ENCODE data around the gene MEG3.

MEG3 gene

DNA sequence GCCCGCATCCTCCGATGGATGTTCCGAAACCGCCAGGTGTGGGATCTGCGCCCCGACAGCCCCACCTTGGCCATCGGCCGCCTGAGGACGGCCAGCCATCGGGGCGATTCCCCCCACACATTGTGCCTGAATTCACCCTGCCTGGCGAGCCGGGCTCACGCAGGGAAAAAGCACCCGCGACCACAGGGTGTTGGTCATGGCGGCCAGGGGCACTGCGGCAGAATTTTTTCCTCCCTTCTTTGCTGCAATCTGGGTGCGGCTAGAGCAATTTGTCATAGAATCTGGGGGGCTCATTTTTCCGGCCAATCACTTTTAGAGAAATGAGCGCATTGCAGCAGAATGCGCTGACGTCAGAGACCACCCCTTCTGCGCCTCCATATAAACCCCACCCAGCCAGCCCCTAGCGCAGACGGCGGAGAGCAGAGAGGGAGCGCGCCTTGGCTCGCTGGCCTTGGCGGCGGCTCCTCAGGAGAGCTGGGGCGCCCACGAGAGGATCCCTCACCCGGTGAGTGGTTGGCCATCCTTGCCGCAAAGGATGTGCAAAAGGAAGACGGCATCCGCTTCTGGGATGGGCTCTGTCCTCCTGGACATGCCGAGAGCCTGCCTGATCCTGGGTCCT, at the start of gene MEG3:
Gene MEG3, plus strand, starts transcription at position 406 of the 619 bp plus-strand sequence.
- no peak for DNase-seq (ENCODE audit: low read depth)

DNA sequence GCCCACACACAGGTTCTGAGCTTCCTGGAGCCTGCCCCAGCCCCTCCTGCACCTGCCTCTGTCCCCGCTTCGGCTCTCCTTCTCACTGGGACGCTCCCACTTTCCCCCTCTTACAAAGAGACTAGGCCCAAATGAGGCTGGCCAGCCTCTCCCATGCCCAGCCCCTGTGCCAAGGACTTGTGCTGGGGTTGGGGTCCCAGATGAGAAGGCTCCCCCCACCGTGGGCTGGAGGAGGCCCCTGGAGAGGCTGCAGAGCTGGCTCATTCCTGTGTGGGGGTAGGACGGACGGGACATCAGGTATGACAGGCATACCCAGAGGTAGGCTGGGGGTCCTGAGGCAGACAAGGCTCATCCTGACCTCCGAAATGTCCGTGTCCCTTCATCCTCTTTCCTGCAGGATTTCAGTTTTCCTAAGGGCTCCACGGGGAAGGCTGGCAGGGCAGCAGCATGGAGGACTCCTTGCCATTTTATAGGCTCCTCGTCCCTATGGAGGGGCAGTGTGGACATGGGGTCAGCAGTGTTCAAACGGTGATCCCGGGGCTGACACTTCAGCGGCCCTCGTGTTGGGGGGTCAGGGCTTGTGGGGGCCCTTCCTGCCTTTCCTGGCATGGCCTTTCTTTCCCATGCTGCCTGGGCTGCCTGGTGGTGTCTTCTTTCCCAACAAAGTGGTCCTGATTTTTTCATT, 49.1 kb upstream of the MEG3 start:
- DNase-seq (ENCODE audit: low read depth), result no peak

DNA sequence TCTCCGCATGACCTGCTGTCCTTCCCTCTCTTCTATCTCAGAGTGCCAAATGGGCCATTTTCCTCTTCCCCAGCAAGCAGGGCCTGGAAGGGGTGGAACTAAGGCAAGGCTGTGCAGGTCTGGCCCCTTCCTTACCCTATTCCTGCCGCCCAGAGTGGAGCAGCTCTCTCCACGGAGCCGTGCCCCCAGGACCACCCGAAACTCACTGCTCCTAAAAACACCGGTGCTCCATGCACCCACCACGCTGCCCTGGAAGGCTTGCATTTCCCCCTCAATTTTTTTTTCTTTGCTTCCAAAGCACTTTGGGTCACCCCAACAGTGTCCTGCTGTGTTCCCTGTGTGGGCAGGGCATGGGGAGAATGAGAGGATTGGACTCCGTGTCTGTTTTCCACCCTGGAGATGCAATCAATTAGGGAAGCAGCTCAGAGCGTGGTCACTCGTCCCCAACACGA, 48.5 kb upstream of the MEG3 start:
- DNase-seq (ENCODE audit: low read depth), result no peak

DNA sequence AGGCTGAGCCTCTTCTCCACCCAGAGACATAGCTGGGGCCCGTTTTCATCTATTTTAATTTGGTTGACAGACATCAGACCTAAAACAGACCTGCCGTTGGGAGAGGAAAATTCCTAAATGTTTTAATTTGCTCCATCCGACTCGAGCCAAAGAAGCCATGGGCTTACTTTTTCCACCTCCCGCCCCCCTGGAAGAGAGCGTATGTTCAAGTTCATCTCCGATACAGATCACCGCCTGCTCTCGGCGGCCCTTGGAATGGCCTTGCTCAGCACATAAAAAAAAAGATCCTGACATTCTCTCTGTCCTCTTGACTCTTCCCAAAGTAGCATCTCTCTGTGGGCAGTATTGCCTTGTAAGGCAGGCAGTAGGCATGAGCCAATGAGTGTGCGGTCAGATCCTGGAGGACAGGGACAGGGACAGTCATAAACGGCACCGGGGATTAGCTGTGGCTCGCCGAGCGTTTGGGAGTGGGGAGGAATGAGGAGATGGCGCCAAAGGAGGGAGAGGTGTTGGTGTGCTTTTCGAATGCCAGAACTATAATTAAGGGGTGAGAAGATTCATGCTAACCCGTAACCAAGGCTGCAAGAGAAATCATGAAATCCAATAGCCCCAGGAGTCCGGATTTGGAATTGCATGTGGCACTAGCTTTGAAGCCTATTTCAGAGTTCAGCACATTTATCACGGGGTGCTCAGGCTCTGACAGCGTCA, 47.9 kb upstream of the MEG3 start:
- DNase-seq (ENCODE audit: low read depth), result no peak

DNA sequence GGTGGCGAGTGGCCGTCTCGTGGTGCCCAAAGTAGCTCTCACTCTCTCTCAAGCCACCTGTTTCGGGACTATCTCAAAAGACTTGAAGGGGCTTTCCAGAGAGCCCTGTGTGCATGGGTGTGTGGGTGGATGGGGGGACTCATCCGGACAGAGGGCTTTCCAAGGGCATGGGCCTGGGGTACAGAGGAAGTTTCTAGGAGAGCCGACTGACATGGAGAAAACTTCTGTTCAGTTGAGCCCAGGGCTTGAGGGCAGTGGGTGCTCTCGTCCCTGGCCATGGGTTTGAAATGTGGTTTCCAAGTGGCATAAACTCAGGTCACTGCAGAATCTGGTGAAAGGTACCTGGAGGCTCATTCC, 47.4 kb upstream of the MEG3 start:
- no peak for DNase-seq (ENCODE audit: low read depth)

DNA sequence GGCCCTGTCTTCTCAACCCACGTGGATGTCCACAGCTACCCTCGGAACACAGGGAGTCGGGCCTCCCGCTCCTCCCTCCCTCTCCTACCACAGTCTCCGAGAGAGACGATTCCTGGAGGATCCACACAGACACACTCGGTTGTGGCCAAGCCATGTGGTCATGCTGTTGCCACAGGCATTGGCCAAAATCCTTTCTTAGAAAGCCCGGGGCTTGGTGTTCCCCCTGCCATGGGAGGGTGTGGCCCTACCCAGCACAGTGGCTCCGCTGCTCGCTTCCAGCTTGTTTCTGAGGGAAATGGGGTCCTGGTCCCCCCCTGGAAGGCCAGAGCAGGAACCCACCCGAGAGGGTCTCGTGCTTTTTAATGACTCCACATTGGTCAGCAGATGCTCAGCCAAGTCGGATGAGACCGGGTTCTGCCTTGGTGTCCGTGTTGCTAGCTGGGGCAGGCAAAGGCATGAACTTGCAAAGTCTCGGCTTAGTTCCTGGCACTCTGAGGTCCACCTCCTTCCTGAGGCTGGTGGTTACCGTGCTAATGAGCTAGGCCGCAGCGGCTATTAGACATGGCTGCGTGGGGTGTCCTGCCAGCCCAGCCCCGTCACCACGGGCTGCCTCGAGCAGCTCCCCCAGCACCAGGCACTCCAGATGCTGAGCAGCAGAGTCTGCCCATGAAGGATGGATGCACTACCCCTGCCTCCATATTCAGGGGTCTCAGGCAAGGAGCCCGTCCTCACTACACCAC, 46.8 kb upstream of the MEG3 start:
- no peak for DNase-seq (ENCODE audit: low read depth)

DNA sequence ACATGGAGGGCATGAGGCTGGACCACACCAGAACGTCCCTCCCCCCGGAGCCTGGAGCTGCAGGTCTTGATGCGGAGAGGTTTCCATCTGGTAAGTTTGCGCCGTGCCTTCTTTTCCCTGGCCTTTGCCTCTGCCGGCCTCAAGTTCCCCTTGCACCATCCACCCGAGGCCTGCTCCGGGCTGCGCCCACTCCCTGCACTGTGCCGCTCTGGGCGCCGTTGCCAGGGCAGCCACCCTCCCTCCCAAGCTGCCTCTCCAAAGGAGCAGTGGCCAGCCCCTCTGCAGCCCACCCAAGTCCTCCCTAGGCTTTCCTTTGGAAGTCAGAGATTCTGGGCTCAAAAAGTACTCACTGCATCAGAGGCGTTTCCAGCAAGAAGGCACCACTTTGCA, 46.2 kb upstream of the MEG3 start:
- DNase-seq (ENCODE audit: low read depth), result no peak

DNA sequence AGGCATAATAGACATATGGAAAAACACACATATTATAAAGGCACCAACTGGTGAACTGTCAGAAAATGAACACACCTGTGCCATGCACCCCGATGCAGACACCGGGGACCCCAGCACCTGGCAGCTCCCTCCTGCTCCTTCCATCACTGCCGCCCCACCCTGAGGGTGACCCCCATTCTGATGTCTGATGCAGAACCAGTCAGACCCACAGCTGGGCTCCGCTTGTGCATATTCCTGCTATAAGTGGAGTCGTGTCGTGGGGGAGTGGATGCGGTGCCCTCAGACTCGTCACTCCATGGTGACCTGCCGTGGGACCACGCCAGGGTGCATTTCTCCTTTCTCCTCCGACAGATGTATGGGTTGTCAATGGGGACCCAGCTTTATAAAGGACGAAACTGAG, 45.7 kb upstream of the MEG3 start:
- DNase-seq (ENCODE audit: low read depth), result no peak

DNA sequence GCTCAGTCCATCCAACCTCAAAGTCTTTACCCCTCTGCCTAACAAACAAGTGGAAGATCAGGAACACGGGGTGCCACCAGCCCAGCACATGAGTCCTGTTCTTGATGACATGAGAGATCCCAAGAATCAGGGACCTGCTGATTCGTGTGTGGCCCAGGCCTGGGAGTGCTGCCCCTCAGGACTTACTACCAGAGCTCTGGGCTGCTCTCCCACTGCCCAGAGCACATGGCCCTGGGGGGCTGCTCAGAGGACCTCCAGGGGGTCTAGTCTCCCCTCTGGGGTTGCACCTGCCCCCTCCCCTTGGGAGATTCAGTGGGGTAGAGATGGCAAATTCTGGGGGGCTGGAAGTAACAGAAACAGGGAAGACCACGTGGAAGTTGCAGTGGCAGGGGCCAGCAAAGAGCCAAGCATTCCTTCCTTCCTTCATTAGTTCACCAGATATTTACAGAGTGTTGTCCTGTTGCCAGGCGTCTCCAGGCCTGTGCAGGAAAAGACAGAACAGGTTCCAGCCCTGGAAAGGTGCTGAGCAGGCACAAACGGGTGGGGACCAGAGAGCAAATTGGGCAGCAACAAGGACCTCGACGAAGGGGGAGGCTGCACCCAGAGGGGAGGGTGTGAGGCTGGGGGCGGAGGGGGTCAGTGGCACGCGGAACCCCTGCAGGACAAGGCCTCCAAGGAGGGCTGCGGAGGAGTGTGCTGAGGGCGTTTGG, 45.1 kb upstream of the MEG3 start:
- no peak for DNase-seq (ENCODE audit: low read depth)

DNA sequence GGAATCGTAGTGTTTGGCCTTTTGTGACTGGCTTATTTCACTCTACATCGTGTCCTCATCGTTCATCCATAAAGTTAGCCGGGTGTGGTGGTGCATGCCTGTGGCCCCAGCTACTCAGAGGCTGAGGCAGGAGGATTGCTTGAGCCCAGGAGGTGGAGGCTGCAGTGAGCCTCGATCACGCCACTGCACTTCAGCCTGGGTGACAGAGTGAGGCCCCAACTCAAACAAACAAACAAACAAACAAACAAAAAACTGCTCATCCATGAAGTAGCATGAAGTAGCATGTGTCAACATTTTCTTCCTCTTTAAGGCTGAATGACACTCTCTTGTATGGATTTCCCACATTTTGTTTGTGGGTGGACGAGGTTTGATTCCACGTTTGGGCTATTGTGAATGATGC, 44.0 kb upstream of the MEG3 start:
- DNase-seq (ENCODE audit: low read depth), result no peak

DNA sequence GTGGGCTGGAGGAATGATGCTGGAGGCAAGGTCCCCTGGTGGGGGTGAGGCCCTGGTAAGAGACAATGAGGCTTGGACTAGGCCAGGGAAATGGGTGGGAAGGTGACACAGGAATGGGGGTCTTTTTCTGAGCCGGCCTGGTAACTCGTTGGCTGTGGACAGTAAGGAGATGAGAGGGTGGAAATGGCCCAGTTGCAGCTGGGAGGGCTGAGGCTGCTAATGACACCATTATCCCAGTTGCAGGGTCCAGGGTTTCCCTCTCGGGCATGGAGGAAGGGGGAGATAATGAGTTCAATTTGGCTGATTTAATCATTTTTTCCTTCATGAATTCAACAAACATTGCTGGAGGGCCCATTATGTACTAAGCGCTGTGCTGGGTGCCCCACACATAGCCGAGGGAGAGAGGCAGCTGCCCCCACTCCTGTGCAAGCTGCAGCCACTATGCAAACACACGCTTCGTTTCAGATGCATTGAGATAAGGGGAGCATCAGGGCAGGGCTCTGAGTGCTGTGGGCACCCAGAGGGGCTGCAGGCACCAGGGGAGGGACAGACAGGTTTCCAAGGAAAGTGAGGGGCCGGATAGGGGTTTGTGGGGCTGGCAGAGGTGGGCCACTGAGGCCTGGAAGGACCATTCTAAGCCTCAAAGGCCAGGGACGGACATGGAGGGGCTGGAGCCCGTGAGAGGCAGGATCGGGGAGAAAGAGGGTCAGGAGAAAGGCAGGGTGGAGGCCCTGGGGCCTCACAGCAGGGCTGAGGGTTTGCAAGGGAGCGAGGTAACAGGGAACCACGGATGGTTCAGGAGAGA, 43.2 kb upstream of the MEG3 start:
- DNase-seq (ENCODE audit: low read depth), result no peak

DNA sequence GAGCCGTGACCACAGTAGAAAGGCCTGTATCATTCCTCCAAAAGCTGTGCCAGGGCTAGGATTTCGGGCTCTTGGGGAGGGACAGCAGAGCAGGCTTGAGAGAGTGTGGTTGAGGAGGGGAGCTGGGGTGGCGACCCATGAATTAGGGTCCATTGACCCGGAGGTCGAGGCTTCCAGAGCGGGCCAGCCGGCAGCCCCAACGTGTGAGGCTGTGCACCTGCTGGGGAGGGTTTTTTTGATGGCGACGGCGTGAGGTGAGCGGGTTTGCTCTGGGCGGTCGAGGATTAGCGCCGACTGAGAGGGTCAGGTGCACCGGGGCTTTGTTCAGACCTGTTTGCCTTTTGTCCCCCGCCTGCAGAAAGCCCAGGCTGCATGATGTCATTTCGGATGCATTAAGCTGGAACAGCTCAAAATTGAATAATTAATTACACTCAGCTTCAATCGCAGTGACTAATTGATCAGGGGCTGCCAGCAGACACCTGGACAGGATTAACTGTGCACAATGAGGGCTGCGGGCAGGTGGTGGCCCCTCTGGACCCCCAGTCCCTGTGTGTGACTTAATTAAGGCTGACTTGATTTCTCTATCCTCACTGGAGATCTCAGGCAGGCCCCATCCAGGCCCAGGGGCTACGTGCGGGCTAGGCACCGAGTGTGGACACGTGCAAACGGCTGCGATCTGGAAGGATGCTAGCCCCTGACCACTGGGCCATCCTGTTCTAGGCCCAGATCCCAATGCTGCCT, 42.1 kb upstream of the MEG3 start:
- DNase-seq (ENCODE audit: low read depth), result no peak

DNA sequence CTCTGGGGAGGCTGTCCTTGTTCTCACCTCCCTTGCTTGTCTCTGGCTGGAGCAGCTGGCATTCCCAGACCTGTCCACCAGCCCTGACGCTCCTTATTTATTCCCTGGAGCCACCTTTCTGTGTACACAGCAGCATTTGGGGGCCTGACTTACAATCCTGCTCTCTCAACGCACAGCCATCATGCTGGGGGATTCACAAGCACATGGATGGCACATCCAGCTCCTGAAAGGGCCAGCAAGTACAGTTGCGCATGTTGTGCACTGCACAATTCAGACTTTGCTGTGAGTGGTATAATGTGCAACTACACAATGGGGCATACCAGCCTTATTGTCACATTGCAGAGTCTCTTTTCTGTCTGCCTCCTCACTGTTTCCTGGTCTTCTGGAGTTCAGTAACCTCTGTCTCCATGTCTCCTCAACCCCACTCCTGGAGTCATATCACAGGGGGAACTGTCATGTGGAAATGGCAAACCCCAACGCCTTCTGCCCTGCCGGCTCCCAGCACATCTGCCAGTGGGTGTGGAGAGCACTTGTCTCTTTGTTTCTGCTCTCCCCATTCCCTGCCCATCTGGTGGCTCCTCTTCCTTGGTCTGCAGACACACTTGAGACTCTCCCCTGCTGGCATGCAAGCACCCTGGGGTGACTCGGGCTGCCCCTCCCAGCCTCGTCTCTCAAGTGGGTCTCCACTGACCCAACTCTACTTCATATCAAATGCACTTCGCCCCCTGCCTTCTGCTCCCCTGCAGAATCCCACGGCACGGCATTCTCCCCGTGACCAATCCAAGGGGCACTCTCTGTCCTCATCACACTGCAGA, 41.2 kb upstream of the MEG3 start:
- DNase-seq (ENCODE audit: low read depth), result no peak

DNA sequence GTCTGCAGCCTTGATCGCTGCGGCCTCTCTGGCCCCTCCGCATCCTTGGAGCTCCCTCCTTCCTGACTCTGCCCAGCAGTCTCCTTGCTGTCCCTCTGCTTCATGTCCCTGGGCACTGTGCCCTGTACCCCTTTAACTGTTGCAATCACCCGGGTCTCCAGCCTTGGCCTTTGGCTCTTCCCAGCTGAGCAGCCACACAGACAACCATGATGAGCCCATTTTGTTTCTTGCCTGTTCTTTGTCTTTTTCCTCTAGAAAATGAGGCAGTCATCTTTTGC, 40.6 kb upstream of the MEG3 start:
- no peak for DNase-seq (ENCODE audit: low read depth)

DNA sequence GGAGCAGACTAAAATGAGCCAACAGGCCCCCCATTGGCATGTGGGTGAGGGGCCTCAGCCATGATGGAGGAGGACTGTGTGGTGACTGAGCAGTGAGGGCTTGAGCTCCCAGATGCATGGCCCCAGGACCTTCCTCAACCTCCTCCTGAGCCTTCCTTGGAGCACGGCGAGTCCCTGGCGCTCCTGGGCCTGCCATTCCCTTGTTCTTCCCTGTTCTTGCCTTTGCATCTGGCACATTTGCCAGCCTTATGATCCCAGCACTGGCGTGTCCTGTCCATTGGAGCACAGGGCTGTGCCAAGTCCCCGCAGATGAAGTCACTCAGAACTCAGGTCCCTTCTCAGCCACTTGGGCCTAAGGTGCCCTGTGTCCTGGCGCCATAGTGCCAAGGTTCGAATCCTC, 40.3 kb upstream of the MEG3 start:
- no peak for DNase-seq (ENCODE audit: low read depth)

DNA sequence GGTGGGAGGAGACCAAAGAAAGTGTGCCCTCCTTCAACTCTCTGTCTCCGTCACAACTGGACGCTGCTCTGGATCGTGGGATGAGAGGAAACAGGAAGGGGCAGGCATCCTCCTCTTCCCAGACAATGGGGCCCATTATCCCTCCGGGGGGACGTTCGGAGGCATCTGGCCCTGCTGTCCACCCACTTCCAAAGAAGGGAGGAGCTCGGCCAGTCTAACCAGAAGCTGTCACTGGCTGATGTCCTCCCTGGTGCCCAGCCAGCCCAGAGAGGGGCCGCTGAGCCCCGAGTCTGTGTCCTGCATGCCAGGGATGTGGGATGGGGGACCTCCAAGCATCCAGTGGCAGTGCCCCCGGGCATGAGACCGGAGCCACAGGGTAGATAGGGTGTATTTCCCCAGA, 39.8 kb upstream of the MEG3 start:
- DNase-seq (ENCODE audit: low read depth), result no peak

DNA sequence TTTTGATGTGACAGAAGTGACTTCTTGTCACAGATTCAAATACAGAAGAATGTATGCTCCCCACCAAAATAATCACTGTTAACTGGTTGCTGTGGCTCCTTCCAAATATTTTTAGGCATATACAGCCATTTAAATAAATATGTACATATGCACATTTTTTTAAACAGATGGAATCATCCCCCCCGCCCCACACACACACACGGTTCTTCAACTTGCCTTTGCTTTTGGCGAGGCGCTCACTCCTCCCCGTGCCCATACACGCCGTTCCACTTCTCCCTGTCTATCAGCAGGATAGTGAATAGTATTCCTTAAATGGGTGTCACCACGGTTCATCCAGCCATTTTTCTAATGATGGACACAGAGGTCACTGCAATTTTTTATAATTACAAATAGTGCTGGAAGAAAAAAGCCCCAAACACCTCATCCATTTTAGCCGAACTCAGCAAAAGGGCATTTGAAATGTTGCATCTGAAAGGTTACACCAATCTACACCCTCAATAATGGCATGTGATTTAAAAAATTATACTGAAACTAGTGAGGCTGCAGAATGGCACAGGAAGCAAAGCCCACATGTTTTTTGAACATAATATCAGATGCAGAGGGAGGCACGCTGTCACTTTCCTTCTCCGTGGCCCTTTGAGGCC, 39.2 kb upstream of the MEG3 start:
- DNase-seq (ENCODE audit: low read depth), result no peak

DNA sequence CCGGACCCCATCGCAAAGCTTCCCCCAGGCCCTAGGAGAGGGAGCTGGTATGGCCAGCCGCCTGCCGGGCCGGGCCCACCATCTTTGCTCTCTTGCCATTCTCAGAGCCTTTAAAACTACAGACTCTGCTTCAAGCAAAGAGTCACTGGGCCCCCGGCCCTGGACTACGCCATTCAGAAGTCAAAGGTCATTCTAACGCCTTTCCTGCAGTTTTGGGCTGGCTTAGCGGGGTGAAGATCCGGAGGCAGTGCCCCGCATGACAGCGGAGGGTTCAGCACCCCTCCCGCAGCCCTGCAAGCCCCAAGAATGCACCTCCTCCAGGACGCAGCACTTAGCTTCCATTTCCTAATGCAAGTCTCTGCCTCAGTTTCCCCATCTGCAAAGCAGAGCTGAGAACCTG, 38.3 kb upstream of the MEG3 start:
- DNase-seq (ENCODE audit: low read depth), result no peak

DNA sequence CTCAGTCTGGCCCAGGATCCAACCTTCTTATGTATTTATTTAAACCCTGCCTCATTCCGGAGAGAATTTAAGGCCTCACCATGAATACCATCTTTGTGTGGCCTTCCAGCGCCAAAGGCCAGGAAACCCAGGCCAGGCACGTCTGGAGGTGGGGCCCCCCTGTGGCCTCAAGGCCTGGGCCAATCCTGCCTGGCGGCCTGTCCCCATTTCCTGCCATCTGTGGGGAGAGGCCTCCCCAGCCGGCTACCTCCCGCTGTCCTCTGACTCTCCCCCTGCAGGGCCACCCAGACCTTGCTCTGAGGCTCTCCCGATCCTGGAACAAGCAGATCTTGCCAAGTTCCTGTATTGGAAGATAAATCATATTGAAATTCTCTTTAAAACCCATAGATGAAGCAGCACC, 37.4 kb upstream of the MEG3 start:
- DNase-seq (ENCODE audit: low read depth), result no peak

DNA sequence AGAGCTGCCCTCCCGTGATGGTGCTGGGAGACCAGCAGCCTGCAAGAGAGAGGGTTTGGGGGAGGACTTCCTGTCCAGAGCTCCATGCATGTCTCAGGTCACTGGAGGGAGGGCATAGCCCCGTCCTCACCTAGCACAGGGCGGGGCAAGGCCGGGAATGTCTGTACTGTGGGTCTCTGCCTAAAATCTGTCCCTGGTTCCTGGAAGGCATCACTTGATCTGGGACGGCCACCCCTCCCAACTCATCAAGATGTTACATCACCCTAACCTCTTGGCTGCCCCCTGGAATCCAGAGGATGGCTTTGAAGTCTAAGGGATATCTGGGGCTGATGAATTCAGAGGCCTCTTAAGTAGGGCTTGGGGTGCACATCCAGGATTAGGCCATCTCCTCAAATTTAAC, 37.0 kb upstream of the MEG3 start:
- no peak for DNase-seq (ENCODE audit: low read depth)

All from activated T-cell treated with anti-CD3 and anti-CD28 coated beads for 48 hours (primary cell).